SK-N-MC (cell line): ENCODE measurements around the gene GABRG3.

Source experiments
- EZH2 ChIP-seq: fragments of 200-600 bp; sonication (generic); IDR thresholded peaks from one replicate; pipeline ENCODE4 v1.6.1; 2017; ENCODE audit warnings: antibody characterized with exemption
- FOXP2 ChIP-seq: optimal IDR thresholded peaks from 2 replicates; pipeline ENCODE3; 2011; ENCODE audit warnings: mild to moderate bottlenecking, moderate library complexity; ENCODE audit not compliant: insufficient read depth; ENCODE audit errors: extremely low read length, control extremely low read depth
- POLR2AphosphoS5 ChIP-seq: IDR thresholded peaks from 2 replicates; pipeline ENCODE4 v1.6.1; 2012; ENCODE audit warnings: mild to moderate bottlenecking, low read depth, low read length, borderline replicate concordance

GRCh38 chr15:27089233-27089586 lies 118.2 kb downstream of the GABRG3 start:
- TF ChIP-seq EZH2 (no peak), POLR2AphosphoS5 (no peak), FOXP2 (no peak)
